ENCODE measurements around the gene ZNRF3. TPM values are rescaled to one million over a fixed set of nuclear protein-coding genes. Genes with fewer than 3 reads are reported as not detected.
"Not testable (repeated sequence)": the region's sequence is repeated elsewhere in the genome, so short reads cannot be mapped to it uniquely, and the experiment has no call there.

Gene ZNRF3
- polyA plus RNA-seq, 6 donors from 2014 or later, result 0.09 to 0.23 (median 0.17) TPM; not detected in 2

GRCh38 chr22:29030618-29031226, 147.3 kb downstream of the ZNRF3 start:
- peaks cover 0 to 10% (median 8%) of the 10 kb centered on the region in 3 donors for H3K4me1 Mint-ChIP-seq
- peak overlapping the region in 1 of 6 donors; percentile 71 for H3K27ac Mint-ChIP-seq
- no peaks in the 10 kb centered on the region for H3K36me3 Mint-ChIP-seq
- H3K9me3 Mint-ChIP-seq, result no peaks in the 10 kb centered on the region
- H3K4me3 Mint-ChIP-seq, result peak overlapping the region in 7 of 8 donors; percentile 53 to 87 (median 70)
- DNase-seq, result no peak
- peaks cover 52 to 69% (median 67%) of the 10 kb centered on the region in 3 donors for H3K27me3 Mint-ChIP-seq
- no peak for ATAC-seq (ENCODE audit: low read depth in 2 of 2)

GRCh38 chr22:29031227-29032011, 148.0 kb downstream of the ZNRF3 start:
- DNase-seq (no peak), ATAC-seq (ENCODE audit: low read depth in 2 of 2) (no peak)
- Mint-ChIP-seq H3K9me3 (no peaks in the 10 kb centered on the region), H3K27ac (no peak overlapping the region), H3K4me1 (peaks cover 0 to 10% (median 8%) of the 10 kb centered on the region in 3 donors), H3K36me3 (no peaks in the 10 kb centered on the region), H3K27me3 (peaks cover 52 to 69% (median 67%) of the 10 kb centered on the region in 3 donors), H3K4me3 (peak overlapping the region in 5 of 8 donors; percentile 28 to 78 (median 49))

GRCh38 chr22:29032014-29032475, 148.7 kb downstream of the ZNRF3 start:
- H3K4me3 Mint-ChIP-seq, result no peak overlapping the region
- ATAC-seq (ENCODE audit: low read depth in 2 of 2), result no peak

GRCh38 chr22:29032584-29032983, 149.2 kb downstream of the ZNRF3 start:
- no peak for DNase-seq
- H3K36me3 Mint-ChIP-seq, result no peaks in the 10 kb centered on the region
- peak overlapping the region in 2 of 6 donors; percentile 2 to 63 for H3K27ac Mint-ChIP-seq
- peaks cover 46 to 67% (median 64%) of the 10 kb centered on the region in 3 donors for H3K27me3 Mint-ChIP-seq
- H3K9me3 Mint-ChIP-seq, result no peaks in the 10 kb centered on the region
- no peak for ATAC-seq (ENCODE audit: low read depth in 2 of 2)
- peaks cover 0 to 10% (median 8%) of the 10 kb centered on the region in 3 donors for H3K4me1 Mint-ChIP-seq
- H3K4me3 Mint-ChIP-seq, result no peak overlapping the region

More at GRCh38 chr22:29032014-29032475, 148.7 kb downstream of the ZNRF3 start:
- H3K36me3 Mint-ChIP-seq, result no peaks in the 10 kb centered on the region
- no peak overlapping the region for H3K27ac Mint-ChIP-seq
- H3K4me1 Mint-ChIP-seq, result peaks cover 0 to 10% (median 8%) of the 10 kb centered on the region in 3 donors
- no peak for DNase-seq
- H3K27me3 Mint-ChIP-seq, result peaks cover 46 to 69% (median 67%) of the 10 kb centered on the region in 3 donors
- H3K9me3 Mint-ChIP-seq, result no peaks in the 10 kb centered on the region

GRCh38 chr22:29037340-29037932, 154.1 kb downstream of the ZNRF3 start:
- ATAC-seq (ENCODE audit: low read depth in 2 of 2), result no peak
- no peak for DNase-seq
- Mint-ChIP-seq H3K36me3 (no peaks in the 10 kb centered on the region), H3K27me3 (peaks cover 20 to 32% (median 21%) of the 10 kb centered on the region in 3 donors), H3K4me3 (no peak overlapping the region), H3K27ac (no peak overlapping the region), H3K4me1 (no peaks in the 10 kb centered on the region), H3K9me3 (no peaks in the 10 kb centered on the region)

GRCh38 chr22:29039148-29039547, 155.8 kb downstream of the ZNRF3 start:
- H3K9me3 Mint-ChIP-seq, result no peaks in the 10 kb centered on the region
- peaks cover 9 to 23% (median 11%) of the 10 kb centered on the region in 3 donors for H3K27me3 Mint-ChIP-seq
- ATAC-seq (ENCODE audit: low read depth in 2 of 2), result no peak
- no peaks in the 10 kb centered on the region for H3K4me1 Mint-ChIP-seq
- no peaks in the 10 kb centered on the region for H3K36me3 Mint-ChIP-seq
- H3K27ac Mint-ChIP-seq, result no peak overlapping the region
- DNase-seq, result no peak
- H3K4me3 Mint-ChIP-seq, result no peak overlapping the region

GRCh38 chr22:29039684-29040083, 156.3 kb downstream of the ZNRF3 start:
- H3K4me1 Mint-ChIP-seq; H3K36me3 Mint-ChIP-seq; H3K9me3 Mint-ChIP-seq; H3K4me3 Mint-ChIP-seq; ATAC-seq (ENCODE audit: low read depth in 2 of 2); H3K27ac Mint-ChIP-seq; DNase-seq: not testable (repeated sequence)
- peaks cover 3 to 18% (median 11%) of the 10 kb centered on the region in 3 donors for H3K27me3 Mint-ChIP-seq

- ATAC-seq (ENCODE audit: low read depth in 2 of 2), result peak; percentile 40 to 51
Observed at GRCh38 chr22:29040385-29041275, 157.3 kb downstream of the ZNRF3 start.

GRCh38 chr22:29041408-29041807, 158.0 kb downstream of the ZNRF3 start:
- no peak overlapping the region for H3K27ac Mint-ChIP-seq
- peaks cover 0 to 17% (median 11%) of the 10 kb centered on the region in 3 donors for H3K27me3 Mint-ChIP-seq
- H3K36me3 Mint-ChIP-seq, result no peaks in the 10 kb centered on the region
- H3K4me3 Mint-ChIP-seq, result no peak overlapping the region
- H3K4me1 Mint-ChIP-seq, result no peaks in the 10 kb centered on the region
- ATAC-seq (ENCODE audit: low read depth in 2 of 2) (no peak), DNase-seq (no peak)
- no peaks in the 10 kb centered on the region for H3K9me3 Mint-ChIP-seq

More at GRCh38 chr22:29040385-29041275, 157.3 kb downstream of the ZNRF3 start:
- H3K27me3 Mint-ChIP-seq, result peaks cover 0 to 17% (median 11%) of the 10 kb centered on the region in 3 donors
- no peak overlapping the region for H3K4me3 Mint-ChIP-seq
- no peaks in the 10 kb centered on the region for H3K9me3 Mint-ChIP-seq
- no peaks in the 10 kb centered on the region for H3K36me3 Mint-ChIP-seq
- no peaks in the 10 kb centered on the region for H3K4me1 Mint-ChIP-seq
- DNase-seq, result peak; percentile 58
- no peak overlapping the region for H3K27ac Mint-ChIP-seq

- Mint-ChIP-seq H3K27me3 (peaks cover 0 to 16% (median 11%) of the 10 kb centered on the region in 3 donors), H3K36me3 (no peaks in the 10 kb centered on the region), H3K4me1 (no peaks in the 10 kb centered on the region), H3K9me3 (no peaks in the 10 kb centered on the region), H3K27ac (peak overlapping the region in 1 of 6 donors; percentile 31), H3K4me3 (no peak overlapping the region)
- DNase-seq, result no peak
- no peak for ATAC-seq (ENCODE audit: low read depth in 2 of 2)
Observed at GRCh38 chr22:29043906-29044575, 160.7 kb downstream of the ZNRF3 start.

GRCh38 chr22:29044657-29045176, 161.3 kb downstream of the ZNRF3 start:
- DNase-seq (no peak), ATAC-seq (ENCODE audit: low read depth in 2 of 2) (no peak)
- Mint-ChIP-seq H3K4me3 (no peak overlapping the region), H3K27ac (no peak overlapping the region), H3K9me3 (no peaks in the 10 kb centered on the region), H3K27me3 (peaks cover 0 to 11% (median 11%) of the 10 kb centered on the region in 3 donors), H3K36me3 (no peaks in the 10 kb centered on the region), H3K4me1 (no peaks in the 10 kb centered on the region)

Measured in naive B cell (primary cell).